Keratinocyte (primary cell): ENCODE results near the gene GPR62. TPM values are rescaled to one million over a fixed set of nuclear protein-coding genes. Genes with fewer than 3 reads are reported as not detected.

Source experiments
- DNase-seq: peaks from one replicate; pipeline ENCODE4 v3.0.0-alpha.2; 2011; ENCODE audit warnings: low read depth, missing footprints, low spot score
- FAIRE-seq: peaks from 2 replicates; lab custom pipeline; 2011; peaks lifted over from hg19 to GRCh38; lab: Jason Lieb, UNC
- H2AFZ ChIP-seq: 2 replicates; pipeline ENCODE4 v1.6.0; 2012; ENCODE audit warnings: low read length, control low read depth, inconsistent platforms; ENCODE audit not compliant: control insufficient read depth
- H3K27ac ChIP-seq: 2 replicates; pipeline ENCODE4 v1.5.1; 2011; ENCODE audit warnings: low read length; ENCODE audit not compliant: control insufficient read depth, insufficient read depth
- H3K27me3 ChIP-seq: 3 replicates; pipeline ENCODE4 v1.6.0; 2011; ENCODE audit warnings: low read length; ENCODE audit not compliant: control insufficient read depth, insufficient read depth; ENCODE audit errors: extremely low read depth
- H3K36me3 ChIP-seq, 2 experiments: 2 replicates in 1 of 2; 3 replicates in 1 of 2; pipeline ENCODE4 v1.5.1; 2011; ENCODE audit warnings: low read length in 2 of 2, mild to moderate bottlenecking in 1 of 2; ENCODE audit not compliant: control insufficient read depth in 2 of 2, insufficient read depth in 2 of 2; ENCODE audit errors: extremely low read depth in 1 of 2
- H3K4me1 ChIP-seq: 3 replicates; pipeline ENCODE4 v1.5.1; 2011; ENCODE audit warnings: low read length; ENCODE audit not compliant: control insufficient read depth, insufficient read depth; ENCODE audit errors: extremely low read depth
- H3K4me2 ChIP-seq: 3 replicates; pipeline ENCODE4 v1.6.0; 2011; ENCODE audit warnings: low read depth, low read length; ENCODE audit not compliant: control insufficient read depth, insufficient read depth; ENCODE audit errors: extremely low read depth
- H3K4me3 ChIP-seq, 3 experiments: fragments of 200-600 bp in 1 of 3; sonication (generic) in 1 of 3; 2 replicates in 2 of 3; 3 replicates in 1 of 3; pipeline ENCODE4 v1.5.1; 2011 to 2016; ENCODE audit warnings: low read length in 3 of 3, mild to moderate bottlenecking in 3 of 3, control low read depth in 2 of 3, inconsistent platforms in 1 of 3, low read depth in 1 of 3, mixed read lengths in 1 of 3, mixed run types in 1 of 3, moderate library complexity in 1 of 3; ENCODE audit not compliant: control insufficient read depth in 2 of 3, insufficient read depth in 2 of 3; ENCODE audit errors: extremely low read depth in 1 of 3
- H3K79me2 ChIP-seq: 2 replicates; pipeline ENCODE4 v1.6.0; 2012; ENCODE audit warnings: low read length; ENCODE audit not compliant: control insufficient read depth, insufficient read depth
- H3K9ac ChIP-seq: 3 replicates; pipeline ENCODE4 v1.6.0; 2011; ENCODE audit warnings: low read length; ENCODE audit not compliant: control insufficient read depth, insufficient read depth; ENCODE audit errors: extremely low read depth
- H3K9me1 ChIP-seq: 3 replicates; pipeline ENCODE4 v1.6.0; 2011; ENCODE audit warnings: low read length; ENCODE audit not compliant: control insufficient read depth, insufficient read depth; ENCODE audit errors: extremely low read depth
- H3K9me3 ChIP-seq: 2 replicates; pipeline ENCODE4 v1.5.1; 2012; ENCODE audit warnings: low read depth, low read length; ENCODE audit not compliant: control insufficient read depth
- H4K20me1 ChIP-seq: 3 replicates; pipeline ENCODE4 v1.6.0; 2011; ENCODE audit warnings: low read length; ENCODE audit not compliant: control insufficient read depth, insufficient read depth; ENCODE audit errors: extremely low read depth
- CTCF ChIP-seq, 3 experiments: IDR thresholded peaks in 1 of 3; conservative IDR thresholded peaks in 1 of 3; optimal IDR thresholded peaks in 1 of 3; 2 replicates in 2 of 3; 3 replicates in 1 of 3; pipeline versions ENCODE3 to v1.5.1; 2011; ENCODE audit warnings: low read length in 3 of 3, mild to moderate bottlenecking in 3 of 3, moderate library complexity in 2 of 3, control low read depth in 1 of 3, inconsistent platforms in 1 of 3; ENCODE audit not compliant: insufficient read depth in 2 of 3; ENCODE audit errors: extremely low read depth in 1 of 3
- EZH2 ChIP-seq: IDR thresholded peaks from one replicate; pipeline ENCODE4 v1.6.1; 2012; ENCODE audit warnings: inconsistent platforms, mild to moderate bottlenecking, low read length, moderate library complexity
- dilution Hi-C: fragments of 300-500 bp; cut with MboI; formaldehyde crosslinking; loops from one replicate; pipeline ENCODE4 v1.7.0; 2020; ENCODE audit warnings: low sequenced_read_pairs; ENCODE audit not compliant: extremely low pct_ligation_motif_present
- polyA plus RNA-seq, 5 experiments: library from polyadenylated mRNA; depleted of rRNA in 3 of 5; stranded (reverse) in 3 of 5; stranded (forward) in 1 of 5; unstranded in 1 of 5; fragments of >200 nt; gene quantifications; 1 replicate in 1 of 5; 2 replicates in 3 of 5; 3 replicates in 1 of 5; pipeline versions ENCODE4 v1.2.1 to v1.2.3, GENCODE V29; 2011 to 2012; ENCODE audit warnings: missing spikeins in 2 of 5, low read depth in 1 of 5, low replicate concordance in 1 of 5

The GPR62 gene
- polyA plus RNA-seq, 1 donor (not counting 4 experiments of a cell fraction or from before 2014, with no cell fraction given): not detected

GRCh38 chr3:51934991-51935885 lies 19.9 kb upstream of the GPR62 start:
- no peak overlapping the region for H3K9ac ChIP-seq
- peaks cover 6% of the 10 kb centered on the region for H3K4me1 ChIP-seq
- no peak overlapping the region for H3K4me2 ChIP-seq
- peaks cover 35 to 48% of the 10 kb centered on the region in 2 experiments for H3K36me3 ChIP-seq
- no peaks in the 10 kb centered on the region for H3K27me3 ChIP-seq
- H3K9me3 ChIP-seq: no peaks in the 10 kb centered on the region
- FAIRE-seq (no peak), DNase-seq (no peak)
- peaks cover 16% of the 10 kb centered on the region for H3K79me2 ChIP-seq
- peaks cover 3% of the 10 kb centered on the region for H4K20me1 ChIP-seq
- peaks cover 2% of the 10 kb centered on the region for H3K9me1 ChIP-seq
- no peak overlapping the region for H3K4me3 ChIP-seq
- H3K27ac ChIP-seq: no peak overlapping the region
- no peak for TF ChIP-seq CTCF (optimal IDR thresholded peaks at IDR 0.05 in 1 of 3, IDR thresholded peaks at IDR 0.05 in 1 of 3, conservative IDR thresholded peaks at IDR 0.05 in 1 of 3; ENCODE audit: extremely low read depth in 1 of 3, insufficient read depth in 2 of 3, low read length in 3 of 3)
- TF ChIP-seq EZH2: no peak
- H2AFZ ChIP-seq: no peak overlapping the region
- dilution Hi-C loops: no loop called here

GRCh38 chr3:51935886-51936755 lies 19.1 kb upstream of the GPR62 start:
- Histone ChIP-seq H3K9me1 (peaks cover 2% of the 10 kb centered on the region), H3K4me1 (peaks cover 12% of the 10 kb centered on the region), H3K36me3 (peaks cover 36 to 45% of the 10 kb centered on the region in 2 experiments), H3K79me2 (peaks cover 25% of the 10 kb centered on the region), H3K27ac (no peak overlapping the region), H2AFZ (no peak overlapping the region), H3K27me3 (no peaks in the 10 kb centered on the region), H4K20me1 (peaks cover 2% of the 10 kb centered on the region), H3K9ac (no peak overlapping the region), H3K4me2 (no peak overlapping the region), H3K9me3 (no peaks in the 10 kb centered on the region), H3K4me3 (no peak overlapping the region)
- no peak for FAIRE-seq
- dilution Hi-C loops: no loop called here
- no peak for DNase-seq
- no peak for TF ChIP-seq EZH2
- no peak for TF ChIP-seq CTCF (optimal IDR thresholded peaks at IDR 0.05 in 1 of 3, IDR thresholded peaks at IDR 0.05 in 1 of 3, conservative IDR thresholded peaks at IDR 0.05 in 1 of 3; ENCODE audit: extremely low read depth in 1 of 3, insufficient read depth in 2 of 3, low read length in 3 of 3)
